ENCODE results near the gene INTS13.
"Not testable (repeated sequence)": the region's sequence is repeated elsewhere in the genome, so short reads cannot be mapped to it uniquely, and the experiment has no call there.

INTS13 gene

DNA sequence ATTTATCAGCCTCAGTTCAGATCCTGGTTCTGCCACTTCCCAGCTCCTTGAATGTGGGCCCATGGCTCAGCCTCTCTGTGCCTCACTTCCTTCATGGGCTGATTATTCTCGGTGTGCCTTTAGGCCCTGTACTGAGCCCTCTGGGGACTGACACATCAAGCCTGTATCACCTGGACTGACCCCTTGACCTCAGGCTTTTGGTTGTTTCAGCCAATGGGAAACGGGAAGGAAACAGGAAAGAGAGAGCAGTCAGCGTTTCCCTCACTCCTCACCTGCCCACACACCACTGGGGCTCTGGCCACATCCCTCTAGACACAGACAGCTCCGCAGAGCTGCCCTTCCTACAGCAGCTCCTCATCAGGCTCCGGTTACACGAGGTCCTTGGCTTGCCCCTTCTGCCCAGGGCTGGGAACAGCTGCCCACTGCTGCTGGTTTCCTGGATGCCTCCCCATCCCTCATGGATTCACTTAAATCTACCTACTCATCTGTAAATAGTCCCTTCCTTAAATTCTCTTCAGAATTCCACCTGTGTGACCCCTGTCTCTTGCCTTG, 67.8 kb downstream of the INTS13 start:
- ATAC-seq (no peak), DNase-seq (no peak)

- no peak for ATAC-seq
Observed at GRCh38 chr12:26869104-26869494, 68.7 kb downstream of the INTS13 start.

DNA sequence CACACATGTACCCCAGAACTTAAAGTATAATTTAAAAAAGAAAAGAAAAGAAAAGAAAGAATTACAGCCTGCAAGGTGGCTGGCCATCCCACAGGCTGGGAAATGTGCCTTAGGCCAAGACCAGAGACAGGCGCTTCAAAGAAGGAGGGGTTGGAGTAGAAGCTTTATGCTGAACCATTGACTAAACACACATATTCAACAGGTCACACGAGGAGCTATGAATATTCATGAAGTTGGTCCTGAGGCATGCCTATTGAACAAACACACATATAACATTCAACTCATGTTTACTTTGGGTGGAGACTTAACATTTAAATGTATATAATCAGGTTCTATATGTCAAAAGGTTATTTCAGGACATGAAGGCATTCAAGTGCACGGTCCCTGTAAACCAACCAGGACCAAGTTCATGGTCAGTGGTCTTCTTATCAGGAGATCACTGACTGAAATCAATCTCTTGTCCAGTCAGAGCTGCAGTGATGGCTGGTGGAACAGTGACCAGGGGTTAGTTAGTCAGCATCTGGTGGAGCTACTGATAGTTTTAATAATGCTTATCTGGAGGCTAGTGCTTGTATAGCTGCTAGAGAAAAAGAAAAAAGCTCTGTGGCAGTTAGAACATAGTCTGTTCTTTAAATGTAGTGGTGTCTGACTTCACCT, 69.2 kb downstream of the INTS13 start:
- no peak for ATAC-seq
- DNase-seq, result no peak

More at GRCh38 chr12:26869104-26869494, 68.7 kb downstream of the INTS13 start:
- no peak for DNase-seq

GRCh38 chr12:26867080-26867479, 70.7 kb downstream of the INTS13 start:
- DNase-seq (no peak), ATAC-seq (peak; percentile 59)

GRCh38 chr12:26863515-26863914, 74.3 kb downstream of the INTS13 start:
- no peak for DNase-seq
- no peak for ATAC-seq

GRCh38 chr12:26862787-26863186, 75.0 kb downstream of the INTS13 start:
- not testable (repeated sequence) for DNase-seq, ATAC-seq

DNA sequence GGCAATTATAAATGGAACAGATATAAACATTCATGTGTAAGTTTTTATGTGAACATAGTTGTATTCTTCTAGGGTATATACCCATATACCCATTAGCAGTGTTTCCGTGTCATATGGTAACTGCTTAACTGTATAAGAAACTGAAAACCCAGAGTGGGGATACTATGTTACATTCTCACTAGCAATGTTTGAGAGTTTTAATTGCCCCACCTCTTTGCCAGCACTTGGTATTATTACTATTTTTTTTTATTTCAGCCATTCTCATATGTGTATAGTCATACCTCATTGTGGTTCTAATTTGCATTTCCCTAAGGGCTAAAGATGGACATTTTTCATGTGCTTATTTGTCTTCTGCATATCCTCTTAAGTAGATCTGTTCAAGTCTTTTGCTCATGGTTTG, 76.1 kb downstream of the INTS13 start:
- DNase-seq (no peak), ATAC-seq (no peak)

GRCh38 chr12:26857465-26858176, 80.2 kb downstream of the INTS13 start:
- ATAC-seq (no peak), DNase-seq (no peak)

DNA sequence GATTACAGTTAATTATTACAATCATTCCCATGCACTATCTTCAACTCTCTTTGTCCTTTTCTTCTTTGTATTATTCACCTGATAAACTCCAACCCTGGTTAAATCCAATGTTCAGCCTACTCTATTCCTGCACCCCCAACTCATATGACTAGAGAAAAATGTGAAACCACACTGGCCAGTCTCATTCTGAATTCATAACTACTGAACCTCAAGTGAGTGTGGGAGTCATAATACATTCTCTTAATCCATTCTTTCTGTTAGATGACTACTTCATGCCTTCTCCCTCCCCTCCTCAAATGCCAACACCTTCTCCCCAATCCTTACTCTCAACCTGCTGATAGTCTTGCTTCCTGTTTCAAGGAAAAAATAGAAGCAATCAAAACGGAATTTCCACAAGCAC, 82.4 kb downstream of the INTS13 start:
- peak; percentile 40 for ATAC-seq
- no peak for DNase-seq

Measured in stimulated activated naive CD8-positive, alpha-beta T cell treated with anti-CD3 and anti-CD28 coated beads, Interleukin-15, Interleukin-2, amounts not matched to agents 100 U/mL and 50 U/mL, for 24 hours (primary cell).